ELF-1 (cell line): ENCODE measurements around the gene NPBWR2.
"Not testable (repeated sequence)": the region's sequence is repeated elsewhere in the genome, so short reads cannot be mapped to it uniquely, and the experiment has no call there.

ENCODE experiments used
- DNase-seq: peaks from one replicate; pipeline ENCODE4 v3.0.0-alpha.2; 2016; ENCODE audit warnings: low read depth, low spot score

The NPBWR2 gene

DNA sequence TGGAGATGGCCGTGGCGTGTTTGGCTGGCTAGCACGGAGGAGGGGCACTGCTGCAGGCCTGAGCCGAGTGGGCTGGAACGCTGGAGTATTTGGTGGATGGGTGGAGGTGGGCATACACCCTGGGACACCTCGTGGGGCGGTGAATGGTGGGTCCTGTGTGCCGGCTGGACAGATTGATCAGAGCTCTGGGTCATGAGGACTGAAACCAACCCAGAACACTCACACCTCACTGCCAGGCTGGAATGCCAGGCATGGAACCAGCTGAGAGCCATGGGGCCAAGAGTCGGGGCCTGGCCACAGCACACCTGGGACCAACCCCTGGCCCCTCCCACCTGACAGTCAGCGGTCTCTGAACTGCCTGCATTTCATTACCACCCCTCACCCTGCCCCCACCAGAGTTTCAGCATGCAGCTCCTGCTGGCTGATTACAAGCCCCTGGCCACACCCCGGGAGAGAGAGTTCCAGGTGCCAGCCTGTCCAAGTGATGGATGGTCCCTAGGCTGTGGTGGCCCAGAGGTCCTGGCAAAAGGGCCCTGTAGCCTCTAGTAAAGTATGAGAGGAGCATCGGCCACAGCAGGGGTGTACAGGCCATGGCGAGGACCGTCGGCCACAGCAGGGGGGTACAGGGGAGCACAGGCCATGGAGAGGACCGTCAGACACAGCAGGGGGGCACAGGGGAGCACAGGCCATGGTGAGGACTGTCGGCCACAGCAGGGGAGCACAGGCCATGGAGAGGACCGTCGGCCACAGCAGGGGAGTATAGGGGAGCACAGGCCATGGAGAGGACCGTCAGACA, 3.3 kb downstream of the NPBWR2 start:
- peak; percentile 49 for DNase-seq

DNA sequence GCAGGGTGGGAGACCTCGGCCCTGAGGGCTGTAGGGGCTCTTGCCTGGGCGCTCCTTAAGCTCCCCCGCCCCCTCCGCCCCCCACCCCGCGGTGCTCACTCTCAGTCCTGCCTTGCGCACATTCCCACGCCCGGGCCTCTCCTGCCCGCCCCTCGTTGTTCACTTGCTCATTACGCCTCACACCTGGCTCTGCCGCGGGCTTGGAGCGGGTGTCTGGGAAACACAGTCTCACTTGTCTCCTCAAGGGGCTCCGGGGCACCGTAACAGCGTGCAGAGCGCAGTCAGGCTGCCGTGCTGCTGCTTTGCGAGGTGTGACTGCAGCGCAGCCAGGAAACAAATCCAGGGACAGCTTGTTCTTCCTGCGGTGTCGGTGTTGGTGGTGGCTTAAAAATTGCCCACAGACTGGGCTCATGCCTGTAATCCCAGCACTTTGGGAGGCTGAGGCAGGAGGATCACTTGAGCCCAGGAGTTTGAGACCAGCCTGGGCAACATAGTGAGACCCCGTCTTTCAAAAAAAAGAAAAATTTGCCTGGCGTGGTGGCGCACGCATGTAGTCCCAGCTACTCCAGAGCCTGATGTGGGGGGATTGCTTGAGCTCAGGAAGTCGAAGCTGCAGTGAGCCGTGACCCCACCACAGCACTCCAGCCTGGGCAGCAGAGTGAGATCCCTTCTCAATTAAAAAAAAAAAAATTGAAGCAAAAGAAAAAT, 4.6 kb downstream of the NPBWR2 start:
- peak; percentile 54 for DNase-seq

DNA sequence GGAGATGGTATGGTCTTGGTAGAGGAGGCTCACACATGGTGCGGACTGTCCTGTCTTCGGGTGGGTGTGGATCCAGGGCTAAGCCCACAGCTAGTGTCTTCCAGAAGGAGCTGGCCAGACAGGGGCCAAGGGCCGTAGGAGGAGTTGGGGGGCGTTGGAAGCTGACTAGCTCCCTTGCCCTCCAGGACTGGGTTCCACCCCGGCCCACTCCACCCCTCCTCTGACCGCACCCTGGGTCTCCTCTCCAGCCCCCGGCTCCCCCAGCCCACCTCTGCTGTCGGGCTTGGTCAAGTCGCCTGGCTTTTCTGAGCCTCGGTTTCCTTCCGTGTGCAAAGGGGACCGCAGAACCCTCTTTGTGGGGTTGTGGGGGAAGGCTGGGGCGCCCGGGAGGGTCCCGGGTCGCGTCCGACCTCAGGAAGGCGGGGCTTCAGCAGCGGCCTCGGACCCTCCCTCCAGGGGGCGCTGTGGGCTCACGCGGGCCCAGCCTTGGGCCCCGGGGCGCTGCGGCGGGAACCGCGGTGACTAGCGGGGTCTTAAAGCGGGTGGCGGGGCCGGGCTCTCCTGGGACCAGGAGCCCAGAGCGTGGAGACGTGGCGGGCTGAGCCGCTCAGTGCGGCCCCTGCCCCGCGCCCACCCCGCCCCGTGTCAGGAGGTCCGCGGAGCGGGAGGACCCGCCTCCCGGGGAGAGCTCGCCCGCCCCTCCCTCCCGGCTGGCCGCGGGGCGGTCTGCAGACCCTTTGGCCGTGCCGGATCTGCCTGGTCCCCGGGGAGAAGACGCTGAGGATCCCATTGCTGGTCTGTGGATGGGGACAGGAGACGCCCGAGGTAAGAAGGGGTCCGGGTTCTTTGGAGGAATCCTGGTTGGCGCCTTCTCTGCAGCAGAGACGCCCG, 5.4 kb downstream of the NPBWR2 start:
- peak; percentile 70 for DNase-seq

DNA sequence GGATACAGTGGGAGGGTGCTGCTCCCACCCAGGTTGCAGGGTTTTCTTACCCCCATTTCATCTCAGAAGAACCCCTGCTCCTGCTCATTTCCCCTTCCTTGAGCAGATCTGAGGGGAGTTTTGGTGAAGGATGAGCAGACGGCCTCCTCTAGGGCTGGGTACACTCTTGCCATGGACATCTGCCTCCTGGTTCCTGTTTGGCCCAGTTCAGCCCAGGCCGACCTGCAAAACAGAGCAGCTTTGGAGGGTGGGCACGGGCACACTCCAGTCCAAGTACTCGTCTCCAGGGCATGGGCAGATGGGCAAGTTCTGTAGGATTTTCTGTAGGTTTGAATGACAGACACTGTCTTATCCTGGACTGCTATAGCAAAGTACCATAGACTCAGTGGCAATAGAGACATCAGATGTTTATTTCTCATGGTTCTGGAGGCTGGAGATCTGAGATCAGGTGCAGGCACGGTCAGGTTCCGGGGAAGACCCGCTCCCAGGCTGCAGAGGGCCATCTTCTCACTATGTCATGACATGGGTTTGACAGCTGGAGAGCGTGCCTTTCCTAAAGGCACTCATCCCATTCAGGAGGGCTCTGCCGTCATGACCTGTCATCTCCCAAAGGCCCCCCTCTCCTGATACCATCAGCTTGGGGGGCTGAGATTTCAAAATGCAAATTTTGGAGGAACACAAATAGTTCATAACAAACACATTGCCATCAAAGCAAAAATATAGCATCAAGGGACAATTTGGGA, 6.2 kb downstream of the NPBWR2 start:
- no peak for DNase-seq

DNA sequence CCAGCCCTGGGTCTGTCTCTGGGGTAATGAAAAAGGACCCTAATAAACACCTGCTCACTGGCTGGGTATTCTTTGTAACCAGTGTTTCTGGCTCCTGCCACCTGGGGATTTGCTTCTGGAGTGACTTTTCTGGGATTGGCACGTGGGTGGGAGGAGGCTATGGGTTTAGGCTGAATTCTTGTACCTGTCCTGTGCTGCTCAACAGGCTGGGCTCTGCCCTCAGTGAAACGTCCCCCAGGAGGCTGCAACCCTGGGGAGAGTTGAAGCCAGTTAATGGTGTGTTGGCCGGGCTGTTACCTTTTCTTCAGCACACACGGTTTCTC, 6.8 kb downstream of the NPBWR2 start:
- DNase-seq: no peak

DNA sequence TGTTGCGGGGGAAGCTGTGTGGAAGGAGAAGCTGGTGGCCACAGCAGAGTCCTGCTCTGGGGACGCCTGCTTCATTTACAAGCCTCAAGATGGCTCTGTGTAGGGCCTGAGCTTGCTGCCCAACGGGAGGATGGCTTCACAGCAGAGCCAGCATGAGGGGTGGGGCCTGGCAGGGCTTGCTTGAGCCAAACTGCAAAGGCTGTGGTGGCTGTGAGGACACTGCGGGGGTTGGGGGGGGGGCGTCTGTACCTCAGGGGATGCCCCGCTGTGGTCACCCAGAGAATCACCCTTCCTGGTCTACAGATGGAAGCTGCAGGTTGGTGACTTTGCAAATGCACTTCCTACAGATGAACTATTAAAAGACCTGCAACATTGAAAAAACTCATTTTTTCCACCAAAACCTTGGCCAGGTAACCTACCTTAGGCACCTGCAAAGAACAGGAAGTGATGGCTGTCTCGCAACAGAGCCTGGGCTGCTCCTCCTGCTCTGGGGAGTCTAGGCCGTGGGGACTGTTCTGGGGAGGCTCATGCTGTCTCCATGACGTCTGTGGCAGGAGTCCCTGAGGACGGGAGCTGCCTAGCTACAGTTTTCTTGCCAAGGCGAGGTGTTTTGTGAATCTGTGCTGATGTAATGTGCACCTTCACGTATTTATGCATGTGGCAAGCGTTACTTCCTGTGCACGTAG, 7.3 kb downstream of the NPBWR2 start:
- DNase-seq: no peak

DNA sequence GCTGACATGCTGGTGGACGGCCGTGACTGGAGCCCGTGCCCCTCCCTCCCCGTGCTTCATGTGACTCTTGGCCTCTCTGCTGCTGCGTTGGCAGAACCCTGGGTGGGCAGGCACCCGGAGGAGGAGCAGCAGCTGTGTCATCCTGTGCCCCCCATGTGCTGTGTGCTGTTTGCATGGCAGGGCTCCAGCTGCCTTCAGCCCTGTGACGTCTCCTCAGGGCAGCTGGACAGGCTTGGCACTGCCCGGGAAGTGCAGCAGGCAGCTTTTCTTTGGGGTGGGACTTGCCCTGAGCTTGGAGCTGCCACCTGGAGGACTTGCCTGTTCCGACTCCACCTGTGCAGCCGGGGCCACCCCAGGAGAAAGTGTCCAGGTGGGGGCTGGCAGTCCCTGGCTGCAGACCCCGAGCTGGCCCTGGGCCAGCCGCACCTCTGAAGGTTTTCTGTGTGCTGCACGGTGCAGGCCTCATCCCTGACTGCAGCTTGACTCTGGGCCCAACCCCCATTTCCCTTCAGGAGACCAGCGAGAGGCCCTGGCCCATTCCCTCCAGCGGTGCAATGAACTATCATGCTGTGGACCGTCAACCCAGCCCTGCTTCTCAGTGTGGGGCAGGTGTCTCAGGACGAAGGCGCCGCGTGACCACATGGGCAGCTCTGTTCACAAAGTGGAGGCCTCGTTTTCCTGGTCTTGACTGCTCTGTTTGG, 8.1 kb downstream of the NPBWR2 start:
- no peak for DNase-seq

DNA sequence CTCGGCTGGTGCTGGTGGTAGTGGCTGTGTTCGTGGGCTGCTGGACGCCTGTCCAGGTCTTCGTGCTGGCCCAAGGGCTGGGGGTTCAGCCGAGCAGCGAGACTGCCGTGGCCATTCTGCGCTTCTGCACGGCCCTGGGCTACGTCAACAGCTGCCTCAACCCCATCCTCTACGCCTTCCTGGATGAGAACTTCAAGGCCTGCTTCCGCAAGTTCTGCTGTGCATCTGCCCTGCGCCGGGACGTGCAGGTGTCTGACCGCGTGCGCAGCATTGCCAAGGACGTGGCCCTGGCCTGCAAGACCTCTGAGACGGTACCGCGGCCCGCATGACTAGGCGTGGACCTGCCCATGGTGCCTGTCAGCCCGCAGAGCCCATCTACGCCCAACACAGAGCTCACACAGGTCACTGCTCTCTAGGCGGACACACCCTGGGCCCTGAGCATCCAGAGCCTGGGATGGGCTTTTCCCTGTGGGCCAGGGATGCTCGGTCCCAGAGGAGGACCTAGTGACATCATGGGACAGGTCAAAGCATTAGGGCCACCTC, 8.8 kb downstream of the NPBWR2 start:
- no peak for DNase-seq

DNA sequence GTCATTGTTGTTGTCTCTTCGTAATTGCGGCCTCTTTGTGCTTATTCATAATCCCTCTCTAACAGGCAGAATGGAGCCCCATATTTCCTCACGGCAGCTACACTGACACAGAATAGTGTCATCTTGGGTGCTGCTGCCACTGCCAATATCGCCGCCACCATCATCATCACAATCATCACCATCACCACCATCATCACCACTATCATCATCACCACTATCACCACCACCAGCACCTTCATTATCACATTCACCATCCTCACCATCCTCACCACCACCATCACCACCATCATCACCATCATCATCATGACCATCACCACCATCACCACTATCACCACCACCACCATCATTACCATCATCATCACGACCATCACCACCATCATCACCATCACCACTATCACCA, 10.8 kb downstream of the NPBWR2 start:
- DNase-seq: no peak

DNA sequence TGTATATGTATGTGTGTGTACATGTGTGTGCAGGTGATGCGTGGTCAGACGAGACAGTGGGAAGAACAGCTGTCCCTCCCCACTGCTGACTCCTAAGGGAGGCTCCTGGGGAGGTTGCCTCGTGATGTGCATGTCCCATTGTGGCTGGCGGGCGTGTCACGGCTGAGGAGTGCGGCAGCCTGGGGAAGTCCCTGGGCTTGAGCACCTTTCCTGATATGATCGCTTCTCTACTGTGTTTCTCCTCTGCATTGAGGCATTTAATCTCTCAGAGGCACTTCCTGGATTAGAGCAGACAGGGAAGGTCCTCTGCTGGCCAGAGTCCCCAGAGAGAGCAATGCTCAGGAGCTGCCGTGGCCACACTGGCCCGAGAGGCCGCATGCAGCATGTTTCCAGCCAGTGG, 11.4 kb downstream of the NPBWR2 start:
- no peak for DNase-seq

DNA sequence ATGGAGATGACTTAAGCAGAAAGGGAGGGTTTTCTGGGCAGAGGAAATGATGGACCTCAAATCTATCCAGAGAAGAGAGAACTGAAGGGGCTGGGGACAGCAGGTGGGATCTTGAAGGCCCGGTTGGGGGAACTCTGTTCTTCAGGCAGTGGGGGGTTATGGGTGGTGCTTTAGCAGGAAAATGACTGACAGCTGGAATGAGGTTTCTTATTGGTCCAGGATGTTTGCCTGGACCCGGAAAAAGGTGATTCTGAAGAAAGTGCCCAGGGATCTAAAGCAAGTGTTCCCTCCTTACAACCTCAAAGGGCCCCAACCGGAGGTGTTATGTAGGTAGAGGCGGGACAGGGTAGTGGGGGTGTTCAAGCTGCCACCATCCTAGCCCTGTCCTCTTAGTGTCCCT, 11.9 kb downstream of the NPBWR2 start:
- no peak for DNase-seq

DNA sequence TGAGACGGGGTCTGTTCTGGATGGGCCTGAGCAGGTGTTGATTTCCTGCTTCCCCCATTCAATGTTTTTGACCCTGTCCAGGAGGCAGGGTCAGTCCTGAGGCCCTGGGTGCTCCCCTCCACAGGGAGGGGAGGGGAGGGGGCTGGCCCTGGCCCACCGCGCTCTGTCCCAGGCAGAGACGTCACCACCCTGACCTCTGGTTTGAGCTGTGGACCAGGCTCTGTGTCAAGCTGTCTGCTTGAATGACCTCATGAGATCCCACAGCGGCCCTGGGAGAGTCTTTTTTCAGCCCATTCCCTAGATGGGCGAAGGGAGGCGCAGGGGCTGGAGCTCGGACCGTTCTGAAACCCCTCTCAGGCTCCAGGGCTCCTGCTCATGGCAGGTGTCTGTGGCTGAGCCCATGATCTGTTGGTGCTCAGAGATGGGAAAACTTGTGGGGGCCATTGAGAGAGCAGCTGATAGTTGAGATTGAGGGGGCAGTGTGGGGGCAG, 14.3 kb downstream of the NPBWR2 start:
- DNase-seq: peak; percentile 60

DNA sequence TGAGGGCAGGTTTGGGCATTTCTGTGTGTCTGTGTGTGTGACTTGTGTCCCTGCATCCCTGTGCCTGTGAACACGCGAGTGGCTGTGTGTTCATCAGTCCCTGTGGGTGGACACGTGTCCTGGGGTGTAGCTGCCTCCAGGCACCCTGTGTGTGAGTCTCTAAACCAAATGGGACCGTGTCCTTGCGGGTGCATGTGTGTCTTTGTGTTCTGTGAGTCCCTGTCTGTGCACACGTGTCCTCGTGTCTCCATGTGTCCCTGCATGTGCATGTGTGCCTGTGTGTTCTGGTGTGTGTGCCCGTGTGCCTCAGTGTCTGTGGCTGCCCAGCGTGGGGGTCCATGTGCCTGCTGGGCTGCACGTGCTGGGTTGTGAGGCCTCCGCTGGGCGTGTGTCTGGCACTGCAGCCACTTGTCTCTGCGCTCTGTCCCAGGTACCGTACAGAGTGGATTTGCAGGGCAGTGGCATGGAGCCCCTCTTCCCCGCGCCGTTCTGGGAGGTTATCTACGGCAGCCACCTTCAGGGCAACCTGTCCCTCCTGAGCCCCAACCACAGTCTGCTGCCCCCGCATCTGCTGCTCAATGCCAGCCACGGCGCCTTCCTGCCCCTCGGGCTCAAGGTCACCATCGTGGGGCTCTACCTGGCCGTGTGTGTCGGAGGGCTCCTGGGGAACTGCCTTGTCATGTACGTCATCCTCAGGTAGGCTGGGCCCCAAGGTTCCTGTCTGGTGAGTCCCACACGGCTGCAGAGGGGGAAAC, 14.9 kb downstream of the NPBWR2 start:
- no peak for DNase-seq

DNA sequence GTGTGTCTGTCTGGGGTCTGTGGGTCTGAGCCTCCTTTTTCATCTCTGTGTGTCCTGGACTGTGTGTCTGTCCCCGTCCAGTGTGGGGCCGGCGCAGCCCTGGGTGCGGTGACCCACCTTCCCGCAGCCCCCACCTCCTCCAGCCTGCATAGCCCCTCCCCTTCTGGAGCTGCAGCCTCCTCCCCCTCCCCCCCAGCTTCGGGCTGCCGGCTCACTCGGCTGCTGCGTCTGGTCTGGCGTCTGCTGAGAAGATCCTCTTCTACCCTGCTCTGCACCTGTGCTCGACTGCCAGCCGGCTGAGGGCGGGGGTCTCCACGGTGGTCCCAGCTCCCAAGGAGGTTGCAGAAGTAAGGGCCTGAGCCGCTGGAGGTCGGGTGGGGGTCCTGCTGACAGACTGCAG, 15.6 kb downstream of the NPBWR2 start:
- no peak for DNase-seq

DNA sequence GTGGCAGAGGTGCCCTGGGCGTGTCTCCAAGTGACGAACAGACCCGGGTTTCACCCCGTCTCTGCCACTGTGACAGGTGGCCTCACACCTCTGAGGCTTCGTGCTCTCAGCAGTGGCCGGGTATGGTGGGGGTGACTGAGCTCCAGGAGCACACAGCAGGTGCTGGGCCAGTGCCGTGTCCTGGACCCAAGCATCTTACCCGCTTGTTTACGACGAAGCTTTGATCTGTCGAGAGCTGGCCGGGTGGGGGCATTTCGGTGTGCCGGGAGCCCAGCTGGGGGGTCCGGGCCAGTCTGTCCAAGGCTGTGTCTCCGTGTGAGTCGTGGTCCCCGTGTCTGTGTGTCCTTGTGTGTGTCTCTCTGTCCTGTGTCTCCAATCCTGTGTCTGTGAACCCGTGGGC, 16.0 kb downstream of the NPBWR2 start:
- no peak for DNase-seq

DNA sequence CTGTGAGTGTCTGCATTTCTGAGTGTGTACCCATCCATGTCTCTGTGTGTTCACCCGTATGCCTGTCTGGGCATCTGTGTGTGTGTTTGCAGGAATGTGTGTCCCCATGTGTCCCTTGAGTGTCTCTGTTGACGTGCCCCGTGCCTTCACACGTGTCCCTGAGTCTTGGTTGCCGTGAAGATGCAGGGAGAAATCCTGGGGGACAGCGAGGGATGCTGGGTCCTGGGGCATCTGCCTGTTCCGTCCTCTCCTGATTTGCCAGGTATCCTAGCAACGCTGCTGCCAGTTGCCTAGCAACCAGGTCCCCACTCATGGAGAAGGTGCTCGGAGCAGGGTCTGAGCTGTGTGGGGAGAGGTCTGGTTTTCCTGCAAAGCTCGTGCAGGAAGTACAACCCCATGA, 17.2 kb downstream of the NPBWR2 start:
- DNase-seq: no peak

DNA sequence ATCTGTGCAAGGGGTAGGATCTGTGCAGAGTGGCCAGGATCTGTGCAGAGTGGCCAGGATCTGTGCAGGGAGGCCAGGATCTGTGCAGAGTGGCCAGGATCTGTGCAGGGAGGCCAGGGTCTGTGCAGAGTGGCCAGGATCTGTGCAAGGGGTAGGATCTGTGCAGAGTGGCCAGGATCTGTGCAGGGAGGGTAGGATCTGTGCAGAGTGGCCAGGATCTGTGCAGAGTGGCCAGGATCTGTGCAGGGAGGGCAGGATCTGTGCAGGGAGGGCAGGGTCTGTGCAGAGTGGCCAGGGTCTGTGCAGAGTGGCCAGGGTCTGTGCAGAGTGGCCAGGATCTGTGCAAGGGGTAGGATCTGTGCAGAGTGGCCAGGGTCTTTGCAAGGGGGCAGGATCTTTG, 18.8 kb downstream of the NPBWR2 start:
- DNase-seq: not testable (repeated sequence)

DNA sequence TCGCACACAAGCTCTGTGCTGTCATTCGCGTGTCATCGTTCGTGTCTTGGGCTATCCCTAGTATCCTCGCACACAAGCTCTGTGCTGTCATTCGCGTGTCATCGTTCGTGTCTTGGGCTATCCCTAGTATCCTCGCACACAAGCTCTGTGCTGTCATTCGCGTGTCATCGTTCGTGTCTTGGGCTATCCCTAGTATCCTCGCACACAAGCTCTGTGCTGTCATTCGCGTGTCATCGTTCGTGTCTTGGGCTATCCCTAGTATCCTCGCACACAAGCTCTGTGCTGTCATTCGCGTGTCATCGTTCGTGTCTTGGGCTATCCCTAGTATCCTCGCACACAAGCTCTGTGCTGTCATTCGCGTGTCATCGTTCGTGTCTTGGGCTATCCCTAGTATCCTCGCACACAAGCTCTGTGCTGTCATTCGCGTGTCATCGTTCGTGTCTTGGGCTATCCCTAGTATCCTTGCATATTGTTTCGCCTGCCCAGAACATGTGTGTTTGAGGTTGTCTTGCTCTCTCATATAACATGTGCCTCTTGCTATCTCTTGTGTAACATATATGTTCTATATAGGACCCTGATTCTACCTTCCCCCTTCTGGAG, 20.0 kb downstream of the NPBWR2 start:
- not testable (repeated sequence) for DNase-seq

DNA sequence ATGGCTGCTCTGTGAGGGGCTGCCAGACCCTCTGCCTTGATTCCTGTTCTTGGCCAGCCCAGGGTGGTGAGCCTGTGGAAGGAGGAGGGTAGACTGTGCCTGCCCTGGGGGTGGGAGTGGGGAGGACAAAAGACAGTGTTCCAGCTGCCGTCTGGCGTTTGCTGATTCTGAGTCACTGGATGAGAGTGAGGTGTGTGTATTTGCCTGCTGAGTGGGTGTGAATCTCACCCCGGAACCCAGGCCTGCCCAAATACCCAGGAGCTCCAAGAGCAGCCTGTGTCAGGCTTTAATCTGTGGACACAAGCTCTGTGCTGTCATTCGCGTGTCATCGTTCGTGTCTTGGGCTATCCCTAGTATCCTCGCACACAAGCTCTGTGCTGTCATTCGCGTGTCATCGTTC, 20.6 kb downstream of the NPBWR2 start:
- DNase-seq: no peak
